SK-N-MC (cell line): ENCODE results near the gene MAN2B2.
A peak's percentile ranks its signal among the peaks of the same experiment; 100 is the strongest.

ENCODE experiments used
- DNase-seq: peaks from one replicate; pipeline ENCODE4 v3.0.0-alpha.2; 2011; ENCODE audit warnings: low read depth, low spot score
- H3K27ac ChIP-seq: fragments of 200-600 bp; sonication (generic); 2 replicates; pipeline ENCODE4 v1.5.1; 2016; ENCODE audit warnings: mixed run types
- H3K36me3 ChIP-seq: fragments of 200-600 bp; sonication (generic); 2 replicates; pipeline ENCODE4 v1.6.1; 2017; ENCODE audit warnings: antibody characterized with exemption, low read length, mixed read lengths; ENCODE audit not compliant: insufficient read depth
- H3K4me3 ChIP-seq: fragments of 200-600 bp; sonication (generic); 2 replicates; pipeline ENCODE4 v1.5.1; 2016
- H3K9ac ChIP-seq: fragments of 200-600 bp; sonication (generic); 2 replicates; pipeline ENCODE4 v1.8.0; 2017; ENCODE audit warnings: mixed run types, mixed read lengths; ENCODE audit not compliant: insufficient read length
- H3K9me3 ChIP-seq: fragments of 200-600 bp; sonication (generic); 2 replicates; pipeline ENCODE4 v1.6.1; 2017; ENCODE audit warnings: low read depth, mild to moderate bottlenecking, antibody characterized with exemption, low read length, moderate library complexity, mixed read lengths
- EZH2 ChIP-seq: fragments of 200-600 bp; sonication (generic); IDR thresholded peaks from one replicate; pipeline ENCODE4 v1.6.1; 2017; ENCODE audit warnings: antibody characterized with exemption
- FOXP2 ChIP-seq: optimal IDR thresholded peaks from 2 replicates; pipeline ENCODE3; 2011; ENCODE audit warnings: mild to moderate bottlenecking, moderate library complexity; ENCODE audit not compliant: insufficient read depth; ENCODE audit errors: extremely low read length, control extremely low read depth
- POLR2AphosphoS5 ChIP-seq: IDR thresholded peaks from 2 replicates; pipeline ENCODE4 v1.6.1; 2012; ENCODE audit warnings: mild to moderate bottlenecking, low read depth, low read length, borderline replicate concordance

Gene MAN2B2

DNA sequence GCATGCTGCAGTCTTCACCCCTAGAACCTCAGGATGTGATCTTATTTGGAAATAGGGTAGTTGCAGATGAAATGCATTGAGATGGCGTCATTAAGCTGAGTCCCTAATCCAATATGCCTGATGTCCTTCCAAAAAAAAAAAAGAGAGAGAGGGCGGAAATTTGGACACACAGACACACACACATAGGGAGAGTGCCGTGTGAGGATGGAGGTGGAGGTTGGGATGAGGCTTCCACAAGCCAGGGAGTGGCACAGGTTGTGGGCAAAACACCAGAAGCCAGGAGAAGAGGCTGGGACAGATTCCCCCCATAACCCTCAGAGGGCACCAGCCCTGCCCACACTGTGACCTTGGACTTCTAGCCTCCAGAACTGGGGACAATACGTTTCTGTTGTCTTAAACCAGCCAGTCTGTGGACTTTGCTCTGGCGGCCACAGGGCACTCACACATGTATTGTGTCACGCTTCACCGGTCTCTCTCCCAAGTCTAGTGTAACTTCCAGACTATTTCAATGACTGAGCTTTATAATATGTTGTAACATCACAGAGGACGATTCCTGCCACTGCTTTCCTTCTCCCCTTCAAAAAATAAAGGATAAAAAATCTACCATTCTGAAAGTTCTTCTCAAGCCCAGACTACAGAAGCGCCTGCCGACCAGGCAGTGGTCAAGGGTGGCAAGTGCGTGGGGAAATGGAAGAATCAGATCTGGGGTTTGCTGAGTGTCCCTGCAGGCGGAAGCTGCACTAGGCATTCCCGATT lies 35.8 kb upstream of the MAN2B2 start:
- H3K9ac ChIP-seq = no peak overlapping the region
- DNase-seq = no peak
- no peaks in the 10 kb centered on the region for H3K9me3 ChIP-seq
- no peak overlapping the region for H3K27ac ChIP-seq
- TF ChIP-seq FOXP2 (no peak), EZH2 (no peak), POLR2AphosphoS5 (no peak)
- no peaks in the 10 kb centered on the region for H3K36me3 ChIP-seq
- no peak overlapping the region for H3K4me3 ChIP-seq

DNA sequence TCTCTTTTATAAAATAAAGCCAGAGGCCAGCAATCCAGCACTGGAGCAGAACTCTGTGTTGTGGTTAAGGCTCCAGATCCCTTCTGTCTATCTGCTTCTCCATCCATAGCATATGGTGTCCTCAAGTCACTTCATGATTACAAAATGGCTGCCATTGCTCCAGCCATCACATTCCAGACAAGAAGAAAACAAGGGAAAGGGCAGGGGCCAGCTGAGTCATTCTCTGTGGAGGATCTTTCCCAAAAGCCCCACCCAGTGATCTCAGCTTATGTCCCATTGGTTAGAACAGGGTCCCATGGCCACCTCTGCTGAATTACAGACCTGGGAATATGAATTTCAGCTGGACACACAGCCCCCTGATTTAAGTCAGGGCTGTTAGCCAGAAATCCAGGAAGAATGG lies 34.1 kb upstream of the MAN2B2 start:
- no peaks in the 10 kb centered on the region for H3K36me3 ChIP-seq
- no peak for DNase-seq
- TF ChIP-seq EZH2 = no peak
- TF ChIP-seq FOXP2 = no peak
- no peak for TF ChIP-seq POLR2AphosphoS5
- no peaks in the 10 kb centered on the region for H3K9me3 ChIP-seq
- no peak overlapping the region for H3K27ac ChIP-seq
- H3K9ac ChIP-seq = no peak overlapping the region
- no peak overlapping the region for H3K4me3 ChIP-seq

DNA sequence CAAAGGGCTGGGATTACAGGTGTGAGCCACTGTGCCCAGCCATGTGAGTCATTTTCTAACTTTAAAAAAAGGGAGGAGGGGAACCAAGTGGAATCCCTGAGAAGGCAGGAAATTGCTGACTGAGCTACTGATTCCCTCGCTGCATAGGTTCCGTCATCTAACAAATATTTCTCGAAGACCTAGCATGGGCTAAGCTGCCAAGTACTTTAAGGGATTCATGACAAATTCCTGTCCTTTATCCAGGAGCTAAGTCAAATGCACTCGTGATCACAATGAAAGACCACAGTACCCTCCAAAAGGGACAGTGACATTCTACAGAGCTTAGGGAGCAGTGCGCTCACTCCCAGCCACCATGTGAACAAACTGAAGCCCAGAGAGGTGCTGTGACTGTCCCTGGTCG lies 33.2 kb upstream of the MAN2B2 start:
- no peak overlapping the region for H3K9ac ChIP-seq
- no peak for TF ChIP-seq FOXP2
- TF ChIP-seq EZH2 = no peak
- TF ChIP-seq POLR2AphosphoS5 = no peak
- H3K9me3 ChIP-seq = no peaks in the 10 kb centered on the region
- no peaks in the 10 kb centered on the region for H3K36me3 ChIP-seq
- no peak overlapping the region for H3K27ac ChIP-seq
- no peak for DNase-seq
- no peak overlapping the region for H3K4me3 ChIP-seq

GRCh38 chr4:6542951-6543350 lies 32.0 kb upstream of the MAN2B2 start:
- Histone ChIP-seq H3K4me3 (no peak overlapping the region), H3K36me3 (no peaks in the 10 kb centered on the region), H3K9me3 (no peaks in the 10 kb centered on the region), H3K9ac (no peak overlapping the region), H3K27ac (no peak overlapping the region)
- TF ChIP-seq POLR2AphosphoS5 (no peak), FOXP2 (no peak), EZH2 (no peak)
- DNase-seq = no peak

GRCh38 chr4:6546091-6546490 lies 28.9 kb upstream of the MAN2B2 start:
- Histone ChIP-seq H3K4me3 (no peak overlapping the region), H3K9ac (no peak overlapping the region), H3K9me3 (no peaks in the 10 kb centered on the region), H3K27ac (no peak overlapping the region), H3K36me3 (no peaks in the 10 kb centered on the region)
- no peak for TF ChIP-seq FOXP2
- TF ChIP-seq EZH2 = no peak
- TF ChIP-seq POLR2AphosphoS5 = no peak
- no peak for DNase-seq

DNA sequence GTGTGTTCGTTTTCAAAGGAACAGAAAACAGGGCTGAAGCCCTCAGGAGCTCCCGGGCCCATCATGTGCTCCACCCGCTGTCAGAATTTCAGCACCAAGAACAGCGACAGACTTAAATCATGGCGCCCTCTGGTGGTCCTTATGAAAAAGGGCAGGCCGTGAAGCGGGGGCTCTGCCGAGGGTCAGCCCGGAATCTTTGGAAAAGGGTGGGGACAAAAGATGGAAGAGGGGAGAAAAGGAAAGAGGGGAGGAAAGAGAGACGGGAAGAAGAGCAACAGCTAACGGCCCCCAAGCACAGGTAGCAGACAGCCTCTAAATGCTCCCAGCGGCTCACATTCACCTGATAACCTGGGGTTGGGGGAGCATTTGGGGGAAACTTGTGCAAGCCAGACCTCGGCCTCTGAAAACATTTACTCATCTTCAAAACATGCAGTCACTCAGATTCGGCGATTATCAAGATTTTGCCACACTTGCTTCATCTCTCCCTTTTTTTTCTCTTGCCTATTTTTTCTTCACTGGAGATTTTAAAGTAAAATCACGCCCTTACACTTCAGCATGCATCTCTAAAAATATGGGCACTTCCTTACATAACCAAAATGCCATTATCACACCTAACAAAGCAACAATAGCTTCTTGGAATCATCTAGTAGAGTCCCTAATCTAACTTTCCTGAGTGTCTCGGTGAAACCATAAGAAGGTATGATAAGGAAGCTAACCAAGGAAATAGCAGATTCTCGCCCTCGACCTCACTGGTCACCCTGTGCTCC lies 28.1 kb upstream of the MAN2B2 start:
- Histone ChIP-seq H3K9ac (no peak overlapping the region), H3K9me3 (no peaks in the 10 kb centered on the region), H3K36me3 (no peaks in the 10 kb centered on the region), H3K4me3 (no peak overlapping the region), H3K27ac (no peak overlapping the region)
- no peak for TF ChIP-seq FOXP2
- TF ChIP-seq EZH2 = no peak
- TF ChIP-seq POLR2AphosphoS5 = no peak
- DNase-seq = peak; percentile 6

GRCh38 chr4:6548201-6548881 lies 26.6 kb upstream of the MAN2B2 start:
- Histone ChIP-seq H3K4me3 (no peak overlapping the region), H3K9me3 (no peaks in the 10 kb centered on the region), H3K36me3 (no peaks in the 10 kb centered on the region), H3K9ac (no peak overlapping the region), H3K27ac (no peak overlapping the region)
- TF ChIP-seq POLR2AphosphoS5 (no peak), EZH2 (no peak), FOXP2 (no peak)
- no peak for DNase-seq

- no peak overlapping the region for H3K9ac ChIP-seq
- H3K4me3 ChIP-seq = no peak overlapping the region
- H3K9me3 ChIP-seq = no peaks in the 10 kb centered on the region
- no peak overlapping the region for H3K27ac ChIP-seq
- no peaks in the 10 kb centered on the region for H3K36me3 ChIP-seq
- TF ChIP-seq POLR2AphosphoS5 (no peak), FOXP2 (no peak), EZH2 (no peak)
- DNase-seq = no peak
Measured at GRCh38 chr4:6548882-6549230, 26.1 kb upstream of the MAN2B2 start.

DNA sequence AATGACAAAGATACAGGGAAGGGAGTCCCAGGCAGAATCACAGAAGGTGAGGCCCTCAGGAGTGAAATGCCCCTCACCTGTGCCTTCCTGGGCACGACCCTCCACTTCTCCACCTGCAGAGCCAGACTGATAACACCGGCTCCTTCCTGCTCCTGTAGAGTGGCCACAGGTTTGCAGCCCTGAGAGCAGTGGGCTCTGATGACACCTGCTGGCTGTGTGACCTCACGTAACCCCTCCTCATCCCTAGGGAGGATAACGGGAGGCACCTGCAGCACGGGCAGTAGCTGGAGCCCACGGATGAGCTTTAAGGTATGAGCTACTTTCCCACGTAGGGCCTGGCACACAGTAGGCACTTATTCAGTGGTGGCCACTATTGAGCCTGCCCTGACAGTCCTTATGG lies 25.5 kb upstream of the MAN2B2 start:
- Histone ChIP-seq H3K27ac (no peak overlapping the region), H3K36me3 (no peaks in the 10 kb centered on the region), H3K9me3 (no peaks in the 10 kb centered on the region), H3K9ac (no peak overlapping the region), H3K4me3 (no peak overlapping the region)
- DNase-seq = no peak
- TF ChIP-seq EZH2 (no peak), FOXP2 (no peak), POLR2AphosphoS5 (no peak)
